Pancreas (tissue), 10 donors: ENCODE data around the gene LRRC8B. TPM values are rescaled to one million over a fixed set of nuclear protein-coding genes. Genes with fewer than 3 reads are reported as not detected.

Source experiments
- ATAC-seq, 4 donors: fragments of 200-7000 bp; cut with Tn5 transposase; one replicate each; pipeline versions ENCODE4 v1.8.0 to v1.9.1; 2020; ENCODE audit warnings: mild to moderate bottlenecking in 4 of 4, moderate library complexity in 4 of 4
- DNase-seq, 6 donors: peaks; one replicate each; pipeline ENCODE4 v3.0.0-alpha.2; 2020
- FAIRE-seq: peaks from 2 replicates; lab custom pipeline; 2012; peaks lifted over from hg19 to GRCh38; lab: Jason Lieb, UNC
- H3K27ac ChIP-seq, 4 donors: fragments of 200-600 bp; sonication (generic); 1 replicate in 3 of 4; 2 replicates in 1 of 4; pipeline versions ENCODE4 v1.5.0 to v1.8.0; 2020
- H3K27me3 ChIP-seq, 4 donors: fragments of 200-600 bp; one replicate each; pipeline ENCODE4 v1.8.0; 2021
- H3K36me3 ChIP-seq, 3 donors: fragments of 200-600 bp; sonication (generic) in 1 of 3; one replicate each; pipeline versions ENCODE4 v1.5.0 to v1.8.0; 2020 to 2021
- H3K4me1 ChIP-seq, 3 donors: fragments of 200-600 bp; one replicate each; pipeline ENCODE4 v1.8.0; 2021
- H3K4me3 ChIP-seq, 4 donors: fragments of 200-600 bp; sonication (generic) in 2 of 4; one replicate each; pipeline versions ENCODE4 v1.5.0 to v1.8.0; 2020 to 2021
- H3K9me3 ChIP-seq, 4 donors: fragments of 200-600 bp; one replicate each; pipeline ENCODE4 v1.8.0; 2021
- WGBS, 2 donors: extraction: QIAGEN DNeasy Blood & Tissue Kit; methylation state at CpG; one replicate each; pipeline ENCODE4 v1.1.7; 2013; 5-methylcytosine and 5-hydroxymethylcytosine counted together
- intact Hi-C, 3 donors: fragments of 100-400 bp; cut with DNase I; formaldehyde crosslinking; loops; one replicate each; pipeline versions ENCODE4 v1.11.1 to v1.14.2; 2022
- polyA plus RNA-seq, 2 donors: library from polyadenylated mRNA; stranded (reverse); fragments of 200-250 nt; gene quantifications; one replicate each; pipeline ENCODE4 v1.2.3, GENCODE V29; 2013
- total RNA-seq, 6 donors: library from RNA; stranded (reverse); fragmentation: NEBNext Ultra II Directional in 4 of 6; extraction: Animal tissue kit (Norgen Biotek cat#: 25700) in 4 of 6; gene quantifications; one replicate each; pipeline versions ENCODE4 v1.2.1 to v1.2.4, GENCODE V29; 2021 to 2023
- TF ChIP-seq, protein P1 (sequence below), 4 donors: fragments of 200-600 bp; sonication (generic) in 3 of 4; IDR thresholded peaks; one replicate each; pipeline versions ENCODE4 v1.5.0 to v1.8.0; 2021; ENCODE audit warnings: antibody characterized with exemption in 4 of 4
- donor health status: healthy with polysubstance abuse.
- donor health status: DM: no; HTN: no; CAD: no; lungs with moderate emphysema.
- donor health status: DM: no; HTN: no; CAD: no.
- donor health status: control.
- donor health status: control.
- donor health status: Bipolar disorder and iron deficiency.
- donor health status: DM: yes; HTN: yes; CAD: no.
- donor health status: DM: no; HTN: no; CAD: no.
- donor health status: DM: no; HTN: no; CAD: no.
- donor health status: DM: yes; HTN: yes; CAD: no.

Gene LRRC8B
- total and polyA plus RNA-seq, 8 donors: 1.7 to 14.2 (median 7.3) TPM

GRCh38 chr1:89557956-89558355 lies 33.3 kb downstream of the LRRC8B start:
- ATAC-seq: no peak

DNA sequence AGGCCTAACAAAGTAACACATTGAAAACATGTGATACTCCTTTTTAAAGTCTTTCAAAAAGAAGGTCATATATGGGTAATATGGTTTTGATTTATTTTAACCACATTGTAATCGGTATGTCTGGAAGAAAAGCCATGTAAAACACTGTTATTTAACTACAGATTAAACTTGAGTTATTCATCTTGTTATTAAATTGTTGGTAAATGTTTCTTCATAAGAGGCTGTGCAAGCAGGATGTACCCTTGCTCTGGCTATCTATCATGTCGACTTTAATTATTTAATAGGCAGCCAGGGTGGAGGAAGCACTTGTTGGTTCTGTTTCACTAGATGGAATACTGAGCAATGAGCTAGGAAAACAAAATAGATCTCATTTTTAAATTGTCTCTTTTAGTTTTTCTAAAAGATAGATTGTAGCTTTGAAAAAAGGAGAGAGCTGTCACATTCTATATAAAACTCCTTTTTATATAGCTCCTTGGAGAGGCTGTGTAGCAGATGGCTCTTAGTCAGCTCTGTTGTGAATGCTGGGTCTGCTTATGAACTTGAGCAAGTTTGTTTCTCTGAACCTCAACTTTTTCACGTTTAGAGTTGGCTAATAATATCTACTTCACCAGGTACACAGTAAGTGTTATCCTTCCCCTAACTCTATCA lies 39.5 kb downstream of the LRRC8B start:
- DNase-seq (no peak), FAIRE-seq (no peak), ATAC-seq (no peak)
- Histone ChIP-seq H3K27ac (no peak overlapping the region), H3K4me3 (no peak overlapping the region), H3K27me3 (no peaks in the 10 kb centered on the region), H3K4me1 (peaks cover 5 to 16% (median 15%) of the 10 kb centered on the region in 3 donors), H3K9me3 (no peaks in the 10 kb centered on the region), H3K36me3 (no peaks in the 10 kb centered on the region)
- 54% methylated on average over 3 of the region's 3 CpGs for WGBS, 2 donors
- intact Hi-C loops: no loop called here
- TF ChIP-seq, protein P1, sequence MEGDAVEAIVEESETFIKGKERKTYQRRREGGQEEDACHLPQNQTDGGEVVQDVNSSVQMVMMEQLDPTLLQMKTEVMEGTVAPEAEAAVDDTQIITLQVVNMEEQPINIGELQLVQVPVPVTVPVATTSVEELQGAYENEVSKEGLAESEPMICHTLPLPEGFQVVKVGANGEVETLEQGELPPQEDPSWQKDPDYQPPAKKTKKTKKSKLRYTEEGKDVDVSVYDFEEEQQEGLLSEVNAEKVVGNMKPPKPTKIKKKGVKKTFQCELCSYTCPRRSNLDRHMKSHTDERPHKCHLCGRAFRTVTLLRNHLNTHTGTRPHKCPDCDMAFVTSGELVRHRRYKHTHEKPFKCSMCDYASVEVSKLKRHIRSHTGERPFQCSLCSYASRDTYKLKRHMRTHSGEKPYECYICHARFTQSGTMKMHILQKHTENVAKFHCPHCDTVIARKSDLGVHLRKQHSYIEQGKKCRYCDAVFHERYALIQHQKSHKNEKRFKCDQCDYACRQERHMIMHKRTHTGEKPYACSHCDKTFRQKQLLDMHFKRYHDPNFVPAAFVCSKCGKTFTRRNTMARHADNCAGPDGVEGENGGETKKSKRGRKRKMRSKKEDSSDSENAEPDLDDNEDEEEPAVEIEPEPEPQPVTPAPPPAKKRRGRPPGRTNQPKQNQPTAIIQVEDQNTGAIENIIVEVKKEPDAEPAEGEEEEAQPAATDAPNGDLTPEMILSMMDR (IDR thresholded peaks at IDR 0.05): no peak

More at GRCh38 chr1:89557956-89558355, 33.3 kb downstream of the LRRC8B start:
- DNase-seq (no peak), FAIRE-seq (no peak)
- H3K27ac ChIP-seq: no peak overlapping the region
- H3K4me3 ChIP-seq: no peak overlapping the region
- TF ChIP-seq, protein P1 (IDR thresholded peaks at IDR 0.05): no peak
- H3K4me1 ChIP-seq: peaks cover 0 to 11% (median 11%) of the 10 kb centered on the region in 3 donors
- intact Hi-C loops: no loop called here
- H3K36me3 ChIP-seq: no peaks in the 10 kb centered on the region
- no peaks in the 10 kb centered on the region for H3K27me3 ChIP-seq
- WGBS, 2 donors: 96 to 97% methylated on average over 1 of the region's 1 CpG
- H3K9me3 ChIP-seq: no peaks in the 10 kb centered on the region

DNA sequence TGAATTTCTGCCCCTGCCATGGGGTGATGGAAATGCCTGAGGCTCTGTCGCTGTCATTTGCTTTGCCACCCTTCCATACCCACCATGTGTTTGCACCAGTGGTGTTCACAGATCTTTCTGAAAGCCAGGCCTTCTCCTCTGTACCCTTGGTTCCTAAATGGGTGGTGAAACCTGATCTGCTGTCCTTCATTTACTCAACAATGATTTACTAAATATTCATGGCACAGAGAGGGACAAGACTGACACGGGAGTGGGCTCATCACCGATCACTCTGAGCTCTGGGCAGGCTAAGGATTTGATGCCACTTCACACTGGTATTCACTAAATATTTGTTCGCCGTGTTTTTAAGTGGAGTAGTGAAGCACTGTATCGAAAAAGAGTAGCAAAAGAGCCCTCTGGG lies 40.9 kb downstream of the LRRC8B start:
- Histone ChIP-seq H3K27ac (no peak overlapping the region), H3K27me3 (no peaks in the 10 kb centered on the region), H3K4me3 (no peak overlapping the region), H3K4me1 (peaks cover 5 to 16% (median 15%) of the 10 kb centered on the region in 3 donors), H3K9me3 (no peaks in the 10 kb centered on the region), H3K36me3 (no peaks in the 10 kb centered on the region)
- 90 to 97% methylated on average over 6 of the region's 6 CpGs for WGBS, 2 donors
- intact Hi-C loops: no loop called here
- FAIRE-seq: no peak
- no peak for ATAC-seq
- DNase-seq: no peak
- TF ChIP-seq, protein P1 (IDR thresholded peaks at IDR 0.05): no peak

- H3K27ac ChIP-seq: peak overlapping the region; percentile 24 to 68 (median 43)
- H3K4me3 ChIP-seq: peak overlapping the region in 1 of 4 donors; percentile 6
- peak; percentile 91 to 98 (median 96) for ATAC-seq
These were observed 42.1 kb downstream of the LRRC8B start for GRCh38 chr1:89566761-89567174.

More at GRCh38 chr1:89566761-89567174, 42.1 kb downstream of the LRRC8B start:
- Histone ChIP-seq H3K9me3 (no peaks in the 10 kb centered on the region), H3K36me3 (no peaks in the 10 kb centered on the region), H3K4me1 (peaks cover 5 to 16% (median 15%) of the 10 kb centered on the region in 3 donors), H3K27me3 (no peaks in the 10 kb centered on the region)
- TF ChIP-seq, protein P1 (IDR thresholded peaks at IDR 0.05): no peak
- peak; percentile 24 to 62 (median 35) for DNase-seq
- 8 to 11% methylated on average over 6 of the region's 6 CpGs for WGBS, 2 donors
- intact Hi-C loops: no loop called here
- no peak for FAIRE-seq
